K562 (cell line): Measurements from ENCODE around the gene OBP2A. TPM values are rescaled to one million over a fixed set of nuclear protein-coding genes. Genes with fewer than 3 reads are reported as not detected.
"Not testable (repeated sequence)": the region's sequence is repeated elsewhere in the genome, so short reads cannot be mapped to it uniquely, and the experiment has no call there.

Experiments used
- ATAC-seq: fragments of 200-7000 bp; cut with Tn5 transposase; 3 replicates; pipeline ENCODE4 v1.9.1; 2020; ENCODE audit warnings: moderate library complexity
- Bru-seq: library from RNA; stranded (reverse); fragments of 400-500 nt; gene quantifications from one replicate; lab custom pipeline; 2021; lab: Mats Ljungman, UMichigan
- BruChase-seq, 2 experiments: library from RNA; stranded (reverse); fragments of 400-500 nt; gene quantifications; one replicate each; lab custom pipeline; 2021; lab: Mats Ljungman, UMichigan
- BruUV-seq: library from RNA; stranded (reverse); fragments of 400-500 nt; replicated peaks from 2 replicates; lab custom pipeline; 2021; lab: Mats Ljungman, UMichigan
- CTCF ChIA-PET: fragments of 300-600 bp; formaldehyde crosslinking; extraction: SDS; loops from one replicate; lab custom pipeline; 2021; ENCODE audit warnings: low intra/inter-chr PET ratio; lab: Yijun Ruan, JAX
- POLR2A ChIA-PET: fragments of 300-600, 350-650 bp; sonication (Branson Sonifier 250); formaldehyde crosslinking; extraction: SDS; loops from one replicate; lab custom pipeline; 2021; ENCODE audit warnings: antibody characterized with exemption, inconsistent platforms; lab: Yijun Ruan, JAX
- DNase-seq, 4 experiments: peaks; one replicate each; pipeline versions ENCODE4 v3.0.0 to v3.0.0-alpha.2; 2011 to 2018; ENCODE audit warnings: low spot score in 3 of 4, mixed read lengths in 3 of 4; ENCODE audit errors: extremely low read depth in 1 of 4
- FAIRE-seq: peaks from 2 replicates; lab custom pipeline; 2011; peaks lifted over from hg19 to GRCh38; lab: Jason Lieb, UNC
- H2AFZ ChIP-seq: 2 replicates; pipeline ENCODE4 v1.6.0; 2011; ENCODE audit warnings: low read depth, low read length, control low read depth, inconsistent platforms
- H3K27ac ChIP-seq: fragments of 200-600 bp; 3 replicates; pipeline ENCODE4 v1.8.0; 2011; ENCODE audit warnings: low read depth, mild to moderate bottlenecking, control low read depth, inconsistent platforms, low read length, moderate library complexity, mixed read lengths; ENCODE audit errors: extremely low read depth
- H3K27me3 ChIP-seq, 2 experiments: fragments of 300-600 bp in 1 of 2; 2 replicates in 1 of 2; 3 replicates in 1 of 2; pipeline versions ENCODE4 v1.6.0 to v1.8.0; 2011; ENCODE audit warnings: inconsistent platforms in 2 of 2, low read length in 2 of 2, mild to moderate bottlenecking in 1 of 2, mixed read lengths in 1 of 2, moderate library complexity in 1 of 2; ENCODE audit not compliant: control insufficient read depth in 2 of 2, insufficient read depth in 2 of 2
- H3K36me3 ChIP-seq: fragments of 300-600 bp; 3 replicates; pipeline ENCODE4 v1.8.0; 2011; ENCODE audit warnings: mild to moderate bottlenecking, low read length, inconsistent platforms; ENCODE audit not compliant: control insufficient read depth, insufficient read depth
- H3K4me1 ChIP-seq, 2 experiments: fragments of 200-600 bp in 1 of 2; replicated peaks in 1 of 2; 2 replicates in 1 of 2; 3 replicates in 1 of 2; pipeline versions ENCODE4 v1.5.1 to v1.8.0; 2011; ENCODE audit warnings: inconsistent platforms in 2 of 2, low read length in 2 of 2, mild to moderate bottlenecking in 1 of 2, mixed read lengths in 1 of 2, moderate library complexity in 1 of 2; ENCODE audit not compliant: control insufficient read depth in 2 of 2, insufficient read depth in 2 of 2
- H3K4me2 ChIP-seq: 2 replicates; pipeline ENCODE4 v1.6.1; 2011; ENCODE audit warnings: low read length, control low read depth, inconsistent platforms, mixed read lengths; ENCODE audit not compliant: insufficient read depth
- H3K4me3 ChIP-seq: fragments of 200-600 bp; sonication (generic), shearing (Covaris generic); 2 replicates; pipeline ENCODE4 v1.5.1; 2016; ENCODE audit warnings: control low read depth, inconsistent platforms
- H3K79me2 ChIP-seq: fragments of 200-600 bp; 3 replicates; pipeline ENCODE4 v1.8.0; 2011; ENCODE audit warnings: low read length, inconsistent platforms; ENCODE audit not compliant: control insufficient read depth, insufficient read depth
- H3K9ac ChIP-seq, 2 experiments: 2 replicates each; pipeline versions ENCODE4 v1.6.0 to v1.6.1; 2011; ENCODE audit warnings: low read depth in 2 of 2, low read length in 2 of 2, control low read depth in 1 of 2, inconsistent platforms in 1 of 2, mild to moderate bottlenecking in 1 of 2, mixed read lengths in 1 of 2; ENCODE audit not compliant: insufficient read depth in 1 of 2
- H3K9me1 ChIP-seq: one replicate; pipeline ENCODE4 v1.6.0; 2011; ENCODE audit warnings: inconsistent platforms, mild to moderate bottlenecking, low read length, moderate library complexity; ENCODE audit not compliant: control insufficient read depth, insufficient read depth
- H3K9me3 ChIP-seq: replicated peaks from 2 replicates; pipeline ENCODE4 v1.5.1; 2011; ENCODE audit warnings: low read depth, low read length, inconsistent platforms; ENCODE audit not compliant: control insufficient read depth, insufficient read depth
- H4K20me1 ChIP-seq: replicated peaks from 2 replicates; pipeline ENCODE4 v1.6.1; 2011; ENCODE audit warnings: low read length, inconsistent platforms, mixed read lengths; ENCODE audit not compliant: control insufficient read depth, insufficient read depth
- WGBS: fragments of 100-300 bp; shearing (Covaris generic); methylation state at CpG from one replicate; pipeline ENCODE4 v1.1.6; 2016; ENCODE audit warnings: low coverage, mixed read lengths; ENCODE audit not compliant: insufficient coverage; ENCODE audit errors: missing lambda C conversion rate; 5-methylcytosine and 5-hydroxymethylcytosine counted together
- in situ Hi-C: fragments of 300-500 bp; cut with MboI; formaldehyde crosslinking; loops from 4 replicates; pipeline ENCODE4 v1.15.0; 2018; ENCODE audit warnings: inconsistent platforms, mixed read lengths
- intact Hi-C: fragments of 100-400 bp; cut with micrococcal nuclease; formaldehyde crosslinking; loops from 2 replicates; pipeline ENCODE4 v1.14.2; 2022
- long read RNA-seq, 3 experiments: library from polyadenylated mRNA in 2 of 3; library from RNA in 1 of 3; unstranded in 2 of 3; stranded (forward) in 1 of 3; transcript quantifications; one replicate each; pipeline ENCODE4 v2.0.0, GENCODE V29; 2019 to 2022
- polyA minus RNA-seq, 3 experiments: library from RNA; depleted of rRNA, polyadenylated mRNA; stranded (reverse); fragments of >200 nt; gene quantifications; 2 replicates each; pipeline ENCODE4 v1.2.3, GENCODE V29; 2011
- polyA plus RNA-seq, 8 experiments: library from polyadenylated mRNA; depleted of rRNA in 4 of 8; stranded (reverse) in 5 of 8; unstranded in 3 of 8; fragments of >200 nt; fragmentation: Nextera tagmentation in 2 of 8; fragmentation: Illumina TruSeq in 1 of 8; extraction: Ambion mirVana in 2 of 8; extraction: Trizol in 1 of 8; gene quantifications; 2 replicates each; pipeline versions ENCODE4 v1.2.1 to v1.2.3, GENCODE V29; 2011 to 2014; ENCODE audit warnings: inconsistent platforms in 1 of 8, missing spikeins in 1 of 8
- total RNA-seq, 7 experiments: library from RNA; depleted of rRNA in 6 of 7; stranded (reverse); fragments of >200 nt in 6 of 7; fragmentation: Illumina TruSeq in 2 of 7; extraction: Trizol in 2 of 7; gene quantifications; 2 replicates each; pipeline versions ENCODE4 v1.2.1 to v1.2.3, GENCODE V29; 2011 to 2021; ENCODE audit warnings: low replicate concordance in 1 of 7

The OBP2A gene, protein sequence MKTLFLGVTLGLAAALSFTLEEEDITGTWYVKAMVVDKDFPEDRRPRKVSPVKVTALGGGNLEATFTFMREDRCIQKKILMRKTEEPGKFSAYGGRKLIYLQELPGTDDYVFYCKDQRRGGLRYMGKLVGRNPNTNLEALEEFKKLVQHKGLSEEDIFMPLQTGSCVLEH
- not detected in 2 replicates for total RNA-seq (2011; cell fraction: chromatin; rRNA removed; ENCODE audit: low replicate concordance)
- total RNA-seq (2011; cell fraction: nucleolus; rRNA removed), result not detected in 2 replicates
- not detected in 2 replicates for total RNA-seq (2011; cell fraction: nucleoplasm; rRNA removed)
- total RNA-seq (2014; rRNA removed) (not detected in 2 replicates), total RNA-seq (2014; rRNA removed; fragmentation: Illumina TruSeq; extraction: Trizol) (not detected in 2 replicates), total RNA-seq (2015; rRNA removed; fragmentation: Illumina TruSeq; extraction: Trizol) (not detected in 2 replicates), total RNA-seq (2021) (not detected in 2 replicates), polyA plus RNA-seq (2011; rRNA removed) (not detected in 2 replicates), polyA plus RNA-seq (2014; fragmentation: Illumina TruSeq; extraction: Trizol) (not detected in 2 replicates), polyA plus RNA-seq (2014; fragmentation: Nextera tagmentation; extraction: Ambion mirVana) (not detected), polyA plus RNA-seq (2014; rRNA removed) (not detected in 2 replicates), polyA minus RNA-seq (2011; rRNA and poly(A)+ RNA removed) (not detected in 2 replicates), Bru-seq, nascent RNA (not detected), BruChase-seq, experiment 1, labeled RNA remaining after a 2-hour chase (not detected), BruChase-seq, experiment 2, labeled RNA remaining after a 6-hour chase (not detected)
- polyA plus RNA-seq (2011; cell fraction: cytosol; rRNA removed), result not detected in 2 replicates
- not detected in 2 replicates for polyA plus RNA-seq (2011; cell fraction: nucleus; rRNA removed)
- not detected in 2 replicates for polyA plus RNA-seq (2012)
- not detected in 2 replicates for polyA minus RNA-seq (2011; cell fraction: cytosol; rRNA and poly(A)+ RNA removed)
- polyA minus RNA-seq (2011; cell fraction: nucleus; rRNA and poly(A)+ RNA removed), result not detected in 2 replicates
- long read RNA-seq, experiment 1, result 0 reads
- long read RNA-seq, experiment 2, result 0 reads
- long read RNA-seq, experiment 3, result 0 reads

DNA sequence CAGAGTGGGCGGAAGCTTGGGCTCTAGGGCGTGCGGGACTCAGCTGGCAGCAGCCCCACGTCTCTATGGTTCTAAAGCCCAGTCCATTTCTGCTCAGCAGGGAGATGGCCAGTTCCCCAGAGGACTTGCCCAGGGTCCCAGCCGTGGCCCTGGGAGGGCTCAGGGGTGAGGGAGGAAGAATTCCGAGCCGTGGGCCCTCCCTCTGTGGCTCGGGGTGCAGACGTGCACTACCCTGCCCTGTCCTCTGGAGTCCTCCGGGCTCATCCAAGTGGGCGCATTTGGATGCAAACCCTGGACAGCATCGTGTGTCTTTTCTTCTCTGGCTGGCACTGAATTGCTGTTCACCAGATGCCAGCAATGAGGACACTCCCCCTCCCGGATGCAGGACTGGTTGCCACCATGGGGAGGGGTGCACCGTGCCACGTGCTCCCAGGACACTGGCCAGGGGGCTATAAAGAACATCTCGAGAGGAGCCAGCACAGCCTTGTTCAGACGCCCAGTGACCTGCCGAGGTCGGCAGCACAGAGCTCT lies at the start of gene OBP2A:
TSS of gene OBP2A (plus strand) at position 481 of the 531 bp plus-strand sequence. CDS start 55 bp downstream, outside the sequence.
- FAIRE-seq, H3K36me3 ChIP-seq, DNase-seq, H3K9ac ChIP-seq, BruUV-seq, H3K9me1 ChIP-seq, H3K4me3 ChIP-seq, H3K9me3 ChIP-seq, CTCF ChIA-PET, POLR2A ChIA-PET, in situ Hi-C loops, H3K79me2 ChIP-seq, H3K4me2 ChIP-seq, H3K27ac ChIP-seq, intact Hi-C loops, H4K20me1 ChIP-seq, H2AFZ ChIP-seq: not testable (repeated sequence)
- Histone ChIP-seq H3K27me3 (peaks cover 10 to 45% of the 10 kb centered on the region in 2 experiments), H3K4me1 (peaks cover 0 to 12% of the 10 kb centered on the region in 2 experiments; a peak in 1 of 5 replicates)
- 14% methylated on average over 11 of the region's 19 CpGs for WGBS
- peak; percentile 15; the same call in 1 of the 3 replicates for ATAC-seq
